NCI-H526 (cell line): ENCODE results near the gene GLOD4.

Experiments used
- DNase-seq, 2 experiments: peaks; one replicate each; lab custom pipeline; 2025; lab: John Stamatoyannopoulos, UW

The GLOD4 gene

DNA sequence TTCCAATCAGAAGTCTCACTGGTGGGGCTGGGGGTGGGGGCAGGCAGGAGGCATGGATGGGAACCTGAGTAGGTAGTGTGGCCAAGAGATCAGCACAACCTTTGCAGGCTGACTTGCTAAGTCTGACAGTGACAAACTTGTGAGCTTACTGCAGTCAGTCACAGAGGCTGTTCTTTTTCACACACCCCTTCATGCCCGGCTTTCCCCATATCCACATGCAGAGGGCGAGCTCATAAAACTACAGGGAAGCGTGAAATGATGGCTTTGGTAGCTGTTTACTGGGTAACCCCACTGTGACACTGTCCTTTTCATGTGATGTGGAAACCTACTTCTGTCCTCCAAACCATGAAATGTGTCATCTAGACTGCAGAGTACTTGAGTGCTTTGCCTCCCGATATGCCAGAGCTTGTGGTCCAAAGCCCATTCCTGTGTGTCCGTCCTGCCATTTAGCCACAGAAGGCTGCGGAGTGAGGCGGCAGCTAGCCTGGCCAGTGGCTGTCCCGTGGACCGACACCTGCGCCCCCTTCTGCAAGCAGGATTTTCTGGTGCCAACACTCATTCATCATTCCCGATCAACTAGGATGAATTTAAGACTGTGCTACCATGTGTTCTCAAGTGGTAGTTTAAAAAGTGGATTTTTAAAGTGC lies 39.8 kb downstream of the GLOD4 start:
- no peak for DNase-seq

DNA sequence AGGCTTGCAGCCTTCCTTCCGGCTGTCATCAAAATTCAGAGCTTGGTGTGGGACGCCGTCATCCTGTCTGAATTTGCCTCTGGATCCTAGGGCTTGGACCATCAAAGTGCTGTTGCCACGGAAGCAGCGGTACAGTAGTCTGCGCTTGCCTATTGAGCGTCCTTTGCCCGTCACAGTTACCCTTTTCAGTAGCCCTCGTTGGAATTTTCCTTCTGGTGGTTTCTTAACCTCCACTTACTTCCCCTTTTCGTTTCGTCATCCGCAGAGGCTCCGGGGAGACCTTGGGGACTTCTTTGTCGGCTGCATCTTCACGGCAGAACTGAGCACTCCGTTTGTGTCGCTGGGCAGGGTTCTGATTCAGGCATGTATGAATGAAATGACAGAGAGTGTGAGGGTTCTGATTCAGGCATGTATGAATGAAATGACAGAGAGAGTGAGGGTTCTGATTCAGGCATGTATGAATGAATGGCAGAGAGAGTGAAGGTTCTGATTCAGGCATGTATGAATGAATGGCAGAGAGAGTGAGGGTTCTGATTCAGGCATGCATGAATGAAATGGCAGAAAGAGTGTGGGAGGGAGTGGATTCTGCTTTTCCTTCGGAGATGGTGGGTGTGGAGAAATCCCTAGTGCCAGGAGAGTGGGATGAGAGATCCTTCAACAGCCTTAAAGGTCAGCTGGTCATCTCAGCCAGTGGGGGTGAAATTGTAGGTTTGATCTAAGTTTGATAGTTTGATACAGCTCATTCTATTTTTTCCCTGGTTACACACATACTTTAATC lies 41.7 kb downstream of the GLOD4 start:
- DNase-seq, result no peak

DNA sequence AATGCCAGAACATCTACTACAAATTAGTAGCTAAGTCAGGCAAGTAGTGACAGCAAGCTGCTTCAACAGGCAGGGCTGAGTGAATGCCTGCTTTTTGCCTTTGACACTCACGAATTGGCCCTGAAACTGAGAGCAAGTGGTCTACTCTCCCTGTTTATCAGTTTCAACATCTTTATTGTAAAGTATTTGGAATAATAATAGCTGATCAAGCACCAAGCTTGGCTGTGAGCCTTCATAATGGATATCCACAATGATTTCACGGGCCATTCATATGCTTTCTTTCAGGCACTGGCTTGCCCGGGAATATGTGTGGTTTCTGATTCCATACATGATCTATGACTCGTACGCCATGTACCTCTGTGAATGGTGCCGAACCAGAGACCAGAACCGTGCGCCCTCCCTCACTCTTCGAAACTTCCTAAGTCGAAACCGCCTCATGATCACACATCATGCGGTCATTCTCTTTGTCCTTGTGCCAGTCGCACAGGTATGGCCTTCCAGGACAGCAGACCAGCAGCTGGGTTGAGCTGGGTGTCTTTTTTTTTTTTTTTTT lies 44.4 kb downstream of the GLOD4 start:
- no peak for DNase-seq

GRCh38 chr17:733743-734142 lies 48.3 kb downstream of the GLOD4 start:
- no peak for DNase-seq

DNA sequence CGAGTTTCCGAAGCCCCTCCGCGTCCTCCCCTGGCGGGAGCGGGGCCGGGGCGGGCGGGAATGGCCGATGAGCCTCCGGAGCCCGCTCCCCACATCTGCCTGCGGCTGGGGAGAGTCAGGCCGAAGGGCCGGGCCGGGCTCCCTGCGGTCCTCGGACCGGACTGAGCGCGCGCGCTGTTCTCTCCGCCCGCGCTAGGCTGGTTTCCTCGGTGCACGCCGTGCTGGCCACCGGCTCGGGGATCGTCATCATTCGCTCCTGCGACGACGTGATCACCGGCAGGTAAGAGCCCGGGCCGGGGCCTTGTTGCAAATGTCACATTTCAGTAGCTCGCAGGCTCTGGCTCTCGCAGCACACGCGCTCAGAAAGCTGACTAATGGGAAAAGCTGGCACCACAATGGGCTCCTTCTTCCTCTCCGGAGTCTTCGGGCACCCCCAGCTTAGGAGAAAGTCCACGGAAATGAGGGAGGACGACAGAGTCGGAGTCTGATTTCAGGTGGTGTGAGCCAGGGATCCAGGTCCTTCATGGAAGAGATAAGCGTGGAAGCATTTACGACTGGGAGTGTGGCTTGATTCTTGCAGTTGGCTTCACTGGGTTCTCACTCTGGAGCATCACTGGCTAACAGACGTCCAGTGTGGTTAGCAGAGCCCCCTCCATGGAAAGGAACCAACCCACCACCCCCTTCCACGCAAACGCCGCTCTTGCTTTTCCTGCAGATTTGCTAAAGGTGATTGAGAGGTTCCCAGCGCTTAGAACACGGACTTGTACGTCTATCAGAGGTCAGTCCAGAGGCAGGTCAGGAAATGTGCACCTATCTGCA lies 49.0 kb downstream of the GLOD4 start:
- peak in 1 of 2 experiments; percentile 59 for DNase-seq

- DNase-seq, result peak in 1 of 2 experiments; percentile 69
Measured at GRCh38 chr17:732067-732901, 49.8 kb downstream of the GLOD4 start, which contains the start of gene TLCD3A. TSS of gene TLCD3A (plus strand) at chr17:732596. CDS start at chr17:732648, 52 bp downstream.

DNA sequence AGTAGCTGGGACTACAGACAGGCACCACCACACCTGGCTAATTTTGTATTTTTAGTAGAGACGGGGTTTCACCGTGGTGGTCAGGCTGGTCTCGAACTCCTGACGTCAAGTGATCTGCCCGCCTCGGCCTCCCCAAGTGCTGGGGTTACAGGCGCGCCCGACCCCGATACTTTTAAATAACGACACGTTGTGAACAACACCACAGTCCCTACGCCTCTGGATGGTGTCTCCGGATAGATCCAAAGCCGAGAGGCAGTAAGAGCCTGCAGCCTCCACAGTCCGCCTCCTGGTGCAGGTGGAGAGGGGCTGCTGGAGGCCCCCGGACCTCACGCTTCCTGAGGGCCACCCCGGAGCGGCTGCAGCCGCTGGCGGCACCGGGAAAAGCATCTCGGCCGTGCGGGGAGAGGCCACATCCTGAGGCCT lies 50.4 kb downstream of the GLOD4 start:
- peak in 1 of 2 experiments; percentile 69 for DNase-seq

DNA sequence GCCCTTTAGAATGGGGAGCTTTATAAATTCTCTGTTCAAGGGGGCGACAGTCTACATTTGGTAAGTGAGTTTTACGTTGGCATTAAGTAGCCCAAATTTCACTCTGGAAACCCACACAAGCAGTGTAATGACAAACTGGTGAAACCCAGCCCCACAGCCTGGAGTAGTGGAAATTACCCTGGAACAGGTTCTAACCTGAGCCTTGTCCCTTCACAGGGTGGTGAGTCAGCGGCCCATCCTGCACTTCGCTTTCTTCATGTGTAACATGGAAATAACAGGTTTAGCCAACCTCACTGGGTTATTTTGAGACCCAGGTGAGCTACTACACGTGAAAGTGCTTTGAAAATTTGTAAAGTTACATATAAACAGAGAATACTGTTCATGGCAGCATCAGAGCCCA lies 53.2 kb downstream of the GLOD4 start:
- DNase-seq, result no peak

DNA sequence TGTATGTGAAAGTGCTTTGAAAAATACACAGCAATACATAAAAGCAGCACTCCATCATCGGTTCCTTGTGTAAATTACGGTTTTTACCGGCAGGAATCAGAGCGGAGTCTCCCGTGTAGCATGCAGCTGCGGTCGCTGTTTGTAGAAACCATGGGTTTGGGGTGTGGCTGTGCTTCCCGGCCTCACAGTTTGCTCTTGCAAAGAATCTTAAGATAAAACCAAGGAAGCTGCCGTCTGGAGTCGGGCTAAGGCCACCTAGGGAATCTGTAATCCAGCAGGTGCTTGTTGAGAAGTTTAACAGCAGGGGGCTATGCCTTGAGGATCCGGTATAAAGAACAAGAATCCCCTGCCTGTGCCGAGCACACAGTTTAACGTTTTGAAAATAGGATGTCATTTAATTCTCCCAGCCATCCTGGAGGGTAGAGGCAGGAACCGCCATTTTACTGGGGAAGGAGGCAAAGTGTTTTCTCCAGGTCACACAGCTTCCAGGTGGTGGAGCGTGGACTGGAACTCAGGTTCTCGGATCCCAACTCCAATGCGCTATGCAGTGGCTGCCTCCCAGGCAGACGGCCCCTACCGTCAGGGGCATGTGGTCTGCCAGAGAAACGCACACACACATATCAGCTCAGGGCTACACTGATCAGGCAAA lies 55.7 kb downstream of the GLOD4 start:
- DNase-seq, result no peak

GRCh38 chr17:725746-726145 lies 56.3 kb downstream of the GLOD4 start:
- DNase-seq, result no peak

- DNase-seq, result no peak
Measured at GRCh38 chr17:725084-725483, 57.0 kb downstream of the GLOD4 start.

DNA sequence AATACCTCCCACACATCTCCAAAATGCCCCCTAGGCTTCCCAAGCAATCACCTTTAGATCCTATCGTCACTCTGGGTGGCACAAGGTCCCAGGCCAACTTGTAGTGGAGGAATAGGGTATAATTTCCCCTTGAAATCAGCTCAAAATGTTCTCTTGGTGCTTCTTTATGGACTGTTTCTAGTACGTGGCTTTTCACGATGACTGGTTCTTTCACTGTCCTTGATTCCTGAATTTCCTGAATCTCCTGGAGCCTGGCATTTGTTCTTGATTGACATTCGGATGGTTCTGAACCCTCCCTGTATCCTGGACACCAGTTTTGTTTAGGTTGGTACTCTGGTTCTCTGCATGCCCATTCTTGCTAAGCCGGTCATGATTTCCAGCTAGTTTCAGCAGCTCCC lies 60.5 kb downstream of the GLOD4 start:
- no peak for DNase-seq

DNA sequence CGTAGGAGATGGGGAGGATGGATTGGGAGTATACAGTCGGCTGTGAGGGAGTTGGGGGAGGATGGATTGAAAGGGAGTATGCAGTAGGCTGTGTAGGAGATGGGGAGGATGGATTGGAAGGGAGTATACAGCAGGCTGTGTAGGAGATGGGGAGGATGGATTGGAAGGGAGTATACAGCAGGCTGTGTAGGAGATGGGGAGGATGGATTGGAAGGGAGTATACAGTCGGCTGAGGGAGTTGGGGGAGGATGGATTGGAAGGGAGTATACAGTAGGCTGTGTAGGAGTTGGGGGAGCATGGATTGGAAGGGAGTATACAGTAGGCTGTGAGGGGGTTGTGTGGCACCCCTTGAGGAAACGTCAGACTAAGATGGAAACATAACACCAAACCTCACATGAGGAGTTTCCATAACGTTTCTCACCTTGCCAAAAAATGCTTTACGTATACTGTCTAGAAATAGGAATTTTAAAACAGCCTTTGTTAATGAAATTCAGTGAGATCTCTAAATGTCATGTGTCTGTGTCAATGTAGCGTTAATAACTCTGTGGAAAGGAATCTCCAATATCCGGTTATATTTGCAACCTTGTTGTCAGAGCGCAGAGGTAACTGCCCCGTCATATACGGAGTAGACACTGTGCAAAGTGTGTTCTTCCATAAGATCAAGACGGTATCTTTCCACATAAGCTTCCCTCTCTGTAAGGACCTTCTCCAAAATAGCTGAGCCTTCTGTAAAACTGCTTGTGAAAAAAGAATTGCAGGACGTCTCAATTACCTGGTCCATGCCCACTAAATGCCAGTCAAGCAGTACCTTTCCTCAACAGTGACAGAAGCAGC lies 61.2 kb downstream of the GLOD4 start:
- DNase-seq, result no peak

DNA sequence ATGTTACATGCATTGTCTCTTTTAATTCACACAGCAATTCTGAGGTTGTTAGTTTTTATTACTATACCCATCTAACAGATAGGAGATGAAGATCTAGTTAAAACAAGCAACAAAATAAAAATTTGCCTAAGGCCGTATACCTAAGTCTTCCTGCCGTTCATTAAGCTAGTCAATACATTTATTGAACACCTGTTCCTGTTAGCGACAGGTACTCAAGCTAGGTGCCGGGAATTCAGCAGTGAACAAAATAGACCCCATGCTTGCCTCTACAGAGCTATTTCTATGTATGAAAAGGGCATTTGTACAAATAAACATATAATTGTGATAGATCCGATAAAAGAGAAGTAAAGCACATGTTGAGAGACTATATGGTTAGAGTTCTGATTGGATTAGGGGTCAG lies 64.0 kb downstream of the GLOD4 start:
- no peak for DNase-seq
